ENCODE results near the gene HDAC9.

DNA sequence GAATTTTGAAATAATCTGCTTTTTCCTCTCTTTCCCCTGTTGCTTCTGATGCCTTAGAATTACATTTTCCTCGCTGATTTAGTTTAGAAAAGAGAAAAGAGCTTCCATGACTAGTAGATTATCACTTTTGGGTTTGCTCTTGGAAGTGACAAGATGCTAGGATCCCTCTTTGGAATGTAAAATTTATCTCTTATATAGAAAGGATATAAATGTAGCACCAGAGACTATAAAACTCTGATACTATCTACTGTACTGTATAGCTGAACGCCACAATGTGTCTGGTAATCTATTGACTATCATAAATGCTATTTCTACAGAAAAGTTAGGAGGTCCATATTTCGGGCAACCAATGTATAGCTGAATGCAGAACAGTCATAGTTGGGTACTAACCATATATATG is 1.1 kb upstream of the HDAC9 start:
- TF ChIP-seq, protein P1, sequence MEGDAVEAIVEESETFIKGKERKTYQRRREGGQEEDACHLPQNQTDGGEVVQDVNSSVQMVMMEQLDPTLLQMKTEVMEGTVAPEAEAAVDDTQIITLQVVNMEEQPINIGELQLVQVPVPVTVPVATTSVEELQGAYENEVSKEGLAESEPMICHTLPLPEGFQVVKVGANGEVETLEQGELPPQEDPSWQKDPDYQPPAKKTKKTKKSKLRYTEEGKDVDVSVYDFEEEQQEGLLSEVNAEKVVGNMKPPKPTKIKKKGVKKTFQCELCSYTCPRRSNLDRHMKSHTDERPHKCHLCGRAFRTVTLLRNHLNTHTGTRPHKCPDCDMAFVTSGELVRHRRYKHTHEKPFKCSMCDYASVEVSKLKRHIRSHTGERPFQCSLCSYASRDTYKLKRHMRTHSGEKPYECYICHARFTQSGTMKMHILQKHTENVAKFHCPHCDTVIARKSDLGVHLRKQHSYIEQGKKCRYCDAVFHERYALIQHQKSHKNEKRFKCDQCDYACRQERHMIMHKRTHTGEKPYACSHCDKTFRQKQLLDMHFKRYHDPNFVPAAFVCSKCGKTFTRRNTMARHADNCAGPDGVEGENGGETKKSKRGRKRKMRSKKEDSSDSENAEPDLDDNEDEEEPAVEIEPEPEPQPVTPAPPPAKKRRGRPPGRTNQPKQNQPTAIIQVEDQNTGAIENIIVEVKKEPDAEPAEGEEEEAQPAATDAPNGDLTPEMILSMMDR (IDR thresholded peaks at IDR 0.05) = no peak
- TF ChIP-seq EZH2 (IDR thresholded peaks at IDR 0.05) (no peak), EZH2phosphoT487 (IDR thresholded peaks at IDR 0.05) (no peak)
